Neural progenitor cell (in vitro differentiated cells): ENCODE measurements around the gene COPS9. TPM values are rescaled to one million over a fixed set of nuclear protein-coding genes. Genes with fewer than 3 reads are reported as not detected.

ENCODE experiments used
- DNase-seq: peaks from one replicate; pipeline ENCODE4 v3.0.0-alpha.2; 2016; ENCODE audit warnings: low spot score
- H2AFZ ChIP-seq: fragments of 200-600 bp; sonication (generic); replicated peaks from 2 replicates; pipeline ENCODE4 v1.6.1; 2016; ENCODE audit warnings: antibody characterized with exemption
- H3F3A ChIP-seq: fragments of 200-600 bp; sonication (generic); 2 replicates; pipeline ENCODE4 v1.6.1; 2016; ENCODE audit warnings: antibody characterized with exemption, low read depth
- H3K27ac ChIP-seq: fragments of 200-600 bp; sonication (generic); 2 replicates; pipeline ENCODE4 v1.5.1; 2016; ENCODE audit warnings: mild to moderate bottlenecking
- H3K27me3 ChIP-seq: fragments of 200-600 bp; sonication (generic); 2 replicates; pipeline ENCODE4 v1.6.1; 2016; ENCODE audit warnings: mild to moderate bottlenecking, moderate library complexity
- H3K36me3 ChIP-seq: fragments of 200-600 bp; sonication (generic); 2 replicates; pipeline ENCODE4 v1.5.1; 2016
- H3K4me1 ChIP-seq: fragments of 200-600 bp; sonication (generic); 2 replicates; pipeline ENCODE4 v1.6.1; 2016; ENCODE audit warnings: mixed run types
- H3K4me2 ChIP-seq: fragments of 200-600 bp; sonication (generic); 2 replicates; pipeline ENCODE4 v1.6.1; 2016
- H3K4me3 ChIP-seq: fragments of 200-600 bp; sonication (generic); 2 replicates; pipeline ENCODE4 v1.5.1; 2016
- H3K79me2 ChIP-seq: fragments of 200-600 bp; sonication (generic); 2 replicates; pipeline ENCODE4 v1.6.1; 2016; ENCODE audit warnings: low read depth
- H3K9ac ChIP-seq: fragments of 200-600 bp; sonication (generic); 2 replicates; pipeline ENCODE4 v1.6.1; 2016
- H3K9me3 ChIP-seq: fragments of 200-600 bp; sonication (generic); 2 replicates; pipeline ENCODE4 v1.5.1; 2016; ENCODE audit warnings: low read depth
- H4K20me1 ChIP-seq: fragments of 200-600 bp; sonication (generic); 2 replicates; pipeline ENCODE4 v1.6.1; 2016; ENCODE audit warnings: low read depth
- H3K27ac Mint-ChIP-seq: 3 replicates; pipeline ENCODE4 v1.8.0; 2021; ENCODE audit warnings: mixed read lengths
- H3K27me3 Mint-ChIP-seq: 2 replicates; pipeline ENCODE4 v1.8.0; 2022; ENCODE audit warnings: low read depth, mild to moderate bottlenecking, inconsistent platforms, moderate library complexity, mixed read lengths; ENCODE audit not compliant: insufficient read depth
- H3K36me3 Mint-ChIP-seq: 3 replicates; pipeline ENCODE4 v1.8.0; 2021; ENCODE audit warnings: mixed read lengths
- H3K4me1 Mint-ChIP-seq: 3 replicates; pipeline ENCODE4 v1.8.0; 2021; ENCODE audit warnings: mixed read lengths
- H3K4me3 Mint-ChIP-seq: 3 replicates; pipeline ENCODE4 v1.8.0; 2021; ENCODE audit warnings: mild to moderate bottlenecking, moderate library complexity, mixed read lengths
- H3K9me3 Mint-ChIP-seq: 3 replicates; pipeline ENCODE4 v1.8.0; 2020; ENCODE audit warnings: mixed read lengths
- CTCF ChIP-seq: fragments of 200-600 bp; sonication (generic); IDR thresholded peaks from 2 replicates; pipeline ENCODE4 v1.5.1; 2017; ENCODE audit warnings: antibody characterized with exemption, mild to moderate bottlenecking
- EZH2 ChIP-seq: fragments of 200-600 bp; sonication (generic); IDR thresholded peaks from 2 replicates; pipeline ENCODE4 v1.6.1; 2017; ENCODE audit warnings: antibody characterized with exemption, mild to moderate bottlenecking, moderate library complexity
- EZH2phosphoT487 ChIP-seq: fragments of 200-600 bp; sonication (generic); IDR thresholded peaks from 2 replicates; pipeline ENCODE4 v1.6.1; 2017; ENCODE audit warnings: antibody characterized with exemption
- total RNA-seq: library from RNA; depleted of rRNA; stranded (reverse); fragments of >200 nt; gene quantifications from 2 replicates; pipeline ENCODE4 v1.2.3, GENCODE V29; 2015; ENCODE audit warnings: low replicate concordance

The COPS9 gene
- total RNA-seq, 1 donor from 2014 or later = 83.9 TPM

GRCh38 chr2:240170354-240170735, 34.2 kb upstream of the COPS9 start:
- no peaks in the 10 kb centered on the region for H3K9me3 ChIP-seq
- H2AFZ ChIP-seq = no peak overlapping the region
- peaks cover 6% of the 10 kb centered on the region for H3F3A ChIP-seq
- no peaks in the 10 kb centered on the region for H4K20me1 ChIP-seq
- H3K27ac Mint-ChIP-seq = peak overlapping the region; percentile 88
- no peaks in the 10 kb centered on the region for H3K27me3 Mint-ChIP-seq
- no peaks in the 10 kb centered on the region for H3K36me3 ChIP-seq
- peaks cover 19% of the 10 kb centered on the region for H3K4me1 ChIP-seq
- H3K36me3 Mint-ChIP-seq = no peaks in the 10 kb centered on the region
- no peak overlapping the region for H3K9ac ChIP-seq
- peaks cover 2% of the 10 kb centered on the region for H3K9me3 Mint-ChIP-seq
- H3K4me3 Mint-ChIP-seq = peak overlapping the region; percentile 17
- H3K4me2 ChIP-seq = peak overlapping the region; percentile 52
- peak; percentile 13 for TF ChIP-seq CTCF
- no peak for TF ChIP-seq EZH2
- no peak for TF ChIP-seq EZH2phosphoT487
- no peaks in the 10 kb centered on the region for H3K79me2 ChIP-seq
- H3K27me3 ChIP-seq = no peaks in the 10 kb centered on the region
- peaks cover 19% of the 10 kb centered on the region for H3K4me1 Mint-ChIP-seq
- H3K4me3 ChIP-seq = no peak overlapping the region
- DNase-seq = peak; percentile 77
- peak overlapping the region; percentile 30 for H3K27ac ChIP-seq

GRCh38 chr2:240169486-240170353, 33.6 kb upstream of the COPS9 start:
- Histone ChIP-seq H3F3A (peaks cover 6% of the 10 kb centered on the region), H3K79me2 (no peaks in the 10 kb centered on the region), H3K27me3 (no peaks in the 10 kb centered on the region), H3K36me3 (no peaks in the 10 kb centered on the region), H3K4me1 (peaks cover 19% of the 10 kb centered on the region), H3K9me3 (no peaks in the 10 kb centered on the region), H3K27ac (peak overlapping the region; percentile 30), H2AFZ (no peak overlapping the region), H3K4me2 (peak overlapping the region; percentile 52), H4K20me1 (no peaks in the 10 kb centered on the region), H3K9ac (no peak overlapping the region), H3K4me3 (no peak overlapping the region)
- H3K27ac Mint-ChIP-seq = peak overlapping the region; percentile 88
- H3K27me3 Mint-ChIP-seq = no peaks in the 10 kb centered on the region
- peaks cover 2% of the 10 kb centered on the region for H3K9me3 Mint-ChIP-seq
- no peak for TF ChIP-seq CTCF
- TF ChIP-seq EZH2phosphoT487 = no peak
- no peak for TF ChIP-seq EZH2
- H3K4me3 Mint-ChIP-seq = peak overlapping the region; percentile 17
- DNase-seq = no peak
- H3K4me1 Mint-ChIP-seq = peaks cover 19% of the 10 kb centered on the region
- H3K36me3 Mint-ChIP-seq = no peaks in the 10 kb centered on the region

- Mint-ChIP-seq H3K9me3 (peaks cover 2% of the 10 kb centered on the region), H3K4me1 (peaks cover 19% of the 10 kb centered on the region), H3K27me3 (peaks cover 7% of the 10 kb centered on the region), H3K4me3 (no peak overlapping the region), H3K36me3 (no peaks in the 10 kb centered on the region), H3K27ac (no peak overlapping the region)
- no peak overlapping the region for H3K27ac ChIP-seq
- TF ChIP-seq CTCF (no peak), EZH2 (no peak), EZH2phosphoT487 (no peak)
- H2AFZ ChIP-seq = no peak overlapping the region
- no peaks in the 10 kb centered on the region for H3K9me3 ChIP-seq
- no peaks in the 10 kb centered on the region for H3K79me2 ChIP-seq
- H3F3A ChIP-seq = peaks cover 11% of the 10 kb centered on the region
- H3K4me3 ChIP-seq = no peak overlapping the region
- H4K20me1 ChIP-seq = no peaks in the 10 kb centered on the region
- no peak for DNase-seq
- peaks cover 19% of the 10 kb centered on the region for H3K4me1 ChIP-seq
- H3K4me2 ChIP-seq = no peak overlapping the region
- H3K27me3 ChIP-seq = no peaks in the 10 kb centered on the region
- H3K36me3 ChIP-seq = no peaks in the 10 kb centered on the region
- H3K9ac ChIP-seq = no peak overlapping the region
Observed at GRCh38 chr2:240168546-240169361, 32.6 kb upstream of the COPS9 start.
